Measurements from ENCODE around the gene RPL36. TPM values are rescaled to one million over a fixed set of nuclear protein-coding genes. Genes with fewer than 3 reads are reported as not detected.

Gene RPL36
- polyA plus RNA-seq, 2 donors = 1,315 to 1,592 TPM

GRCh38 chr19:5711713-5712161 is 21.6 kb downstream of the RPL36 start:
- H3K4me1 ChIP-seq (ENCODE audit: control insufficient read depth in 2 of 2, insufficient read depth in 2 of 2, low read length in 1 of 2) = no peaks in the 10 kb centered on the region
- WGBS, 2 donors = 82 to 90% methylated on average over 25 of the region's 25 CpGs
- peaks cover 23 to 41% of the 10 kb centered on the region in 2 donors for H3K36me3 ChIP-seq (ENCODE audit: control insufficient read depth in 2 of 2, insufficient read depth in 2 of 2, low read length in 1 of 2)
- H3K9me3 ChIP-seq (ENCODE audit: control insufficient read depth in 2 of 2, insufficient read depth in 1 of 2, low read depth in 1 of 2, low read length in 1 of 2) = no peaks in the 10 kb centered on the region
- no peaks in the 10 kb centered on the region for H3K27me3 ChIP-seq (ENCODE audit: control insufficient read depth in 1 of 2, insufficient read depth in 2 of 2, low read length in 2 of 2)
- H3K4me3 ChIP-seq (ENCODE audit: low read depth in 1 of 2, low read length in 2 of 2) = no peak overlapping the region
- H3K27ac ChIP-seq (ENCODE audit: low read depth in 2 of 2, low read length in 1 of 2) = no peak overlapping the region

DNA sequence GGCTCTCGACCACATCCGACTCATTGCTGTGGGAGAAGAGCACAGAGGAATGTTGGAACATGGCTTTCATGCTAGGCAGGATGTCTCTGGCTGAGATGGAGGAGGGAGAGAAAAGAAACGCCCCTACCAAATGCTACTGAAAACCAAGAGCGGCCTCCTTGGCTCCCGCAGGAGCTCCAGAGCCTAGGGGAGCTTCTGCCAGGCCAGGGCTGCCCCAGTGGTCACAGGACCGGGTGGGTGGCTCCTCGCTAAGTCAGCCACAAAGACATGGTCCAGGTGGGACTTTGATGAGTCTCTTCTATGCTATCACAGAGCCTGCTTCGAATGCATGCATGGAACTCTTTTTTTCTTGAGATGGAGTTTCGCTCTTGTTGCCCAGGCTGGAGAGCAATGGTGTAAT is 23.1 kb downstream of the RPL36 start:
- Histone ChIP-seq H3K4me1 (ENCODE audit: control insufficient read depth in 2 of 2, insufficient read depth in 2 of 2, low read length in 1 of 2) (peaks cover 0 to 2% of the 10 kb centered on the region in 2 donors), H3K9me3 (ENCODE audit: control insufficient read depth in 2 of 2, insufficient read depth in 1 of 2, low read depth in 1 of 2, low read length in 1 of 2) (no peaks in the 10 kb centered on the region), H3K27me3 (ENCODE audit: control insufficient read depth in 1 of 2, insufficient read depth in 2 of 2, low read length in 2 of 2) (no peaks in the 10 kb centered on the region), H3K27ac (ENCODE audit: low read depth in 2 of 2, low read length in 1 of 2) (no peak overlapping the region), H3K4me3 (ENCODE audit: low read depth in 1 of 2, low read length in 2 of 2) (no peak overlapping the region), H3K36me3 (ENCODE audit: control insufficient read depth in 2 of 2, insufficient read depth in 2 of 2, low read length in 1 of 2) (peaks cover 19 to 27% of the 10 kb centered on the region in 2 donors)
- WGBS, 2 donors = 94% methylated on average over 9 of the region's 9 CpGs

DNA sequence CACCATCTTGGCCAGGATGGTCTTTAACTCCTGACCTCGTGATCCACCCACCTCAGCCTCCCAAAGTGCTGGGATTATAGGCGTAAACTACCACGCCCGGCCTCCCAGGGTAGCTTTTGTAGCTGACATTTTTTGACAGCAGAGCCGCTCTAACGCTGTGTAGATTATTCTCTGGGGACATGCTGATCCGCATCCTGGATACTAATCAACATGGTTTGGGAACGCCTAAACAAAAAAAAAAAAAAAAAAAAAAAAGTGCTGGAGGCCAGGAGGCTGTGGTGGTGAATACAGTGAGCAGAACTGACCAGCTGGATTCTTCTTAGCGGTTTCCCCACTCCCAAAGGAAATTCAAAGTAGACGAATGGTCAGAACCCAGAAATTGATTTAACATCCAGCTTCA is 24.7 kb downstream of the RPL36 start:
- no peaks in the 10 kb centered on the region for H3K9me3 ChIP-seq (ENCODE audit: control insufficient read depth in 2 of 2, insufficient read depth in 1 of 2, low read depth in 1 of 2, low read length in 1 of 2)
- no peaks in the 10 kb centered on the region for H3K27me3 ChIP-seq (ENCODE audit: control insufficient read depth in 1 of 2, insufficient read depth in 2 of 2, low read length in 2 of 2)
- WGBS, 2 donors = 75 to 87% methylated on average over 10 of the region's 10 CpGs
- H3K27ac ChIP-seq (ENCODE audit: low read depth in 2 of 2, low read length in 1 of 2) = no peak overlapping the region
- H3K4me1 ChIP-seq (ENCODE audit: control insufficient read depth in 2 of 2, insufficient read depth in 2 of 2, low read length in 1 of 2) = peaks cover 2 to 4% of the 10 kb centered on the region in 2 donors
- H3K4me3 ChIP-seq (ENCODE audit: low read depth in 1 of 2, low read length in 2 of 2) = no peak overlapping the region
- H3K36me3 ChIP-seq (ENCODE audit: control insufficient read depth in 2 of 2, insufficient read depth in 2 of 2, low read length in 1 of 2) = peaks cover 19 to 23% of the 10 kb centered on the region in 2 donors

GRCh38 chr19:5717215-5717935 is 27.3 kb downstream of the RPL36 start:
- no peaks in the 10 kb centered on the region for H3K27me3 ChIP-seq (ENCODE audit: control insufficient read depth in 1 of 2, insufficient read depth in 2 of 2, low read length in 2 of 2)
- no peak overlapping the region for H3K4me3 ChIP-seq (ENCODE audit: low read depth in 1 of 2, low read length in 2 of 2)
- H3K4me1 ChIP-seq (ENCODE audit: control insufficient read depth in 2 of 2, insufficient read depth in 2 of 2, low read length in 1 of 2) = peaks cover 2 to 4% of the 10 kb centered on the region in 2 donors
- no peak overlapping the region for H3K27ac ChIP-seq (ENCODE audit: low read depth in 2 of 2, low read length in 1 of 2)
- H3K9me3 ChIP-seq (ENCODE audit: control insufficient read depth in 2 of 2, insufficient read depth in 1 of 2, low read depth in 1 of 2, low read length in 1 of 2) = no peaks in the 10 kb centered on the region
- peaks cover 8 to 10% of the 10 kb centered on the region in 2 donors for H3K36me3 ChIP-seq (ENCODE audit: control insufficient read depth in 2 of 2, insufficient read depth in 2 of 2, low read length in 1 of 2)
- 80% methylated on average over 8 of the region's 8 CpGs for WGBS, 2 donors

DNA sequence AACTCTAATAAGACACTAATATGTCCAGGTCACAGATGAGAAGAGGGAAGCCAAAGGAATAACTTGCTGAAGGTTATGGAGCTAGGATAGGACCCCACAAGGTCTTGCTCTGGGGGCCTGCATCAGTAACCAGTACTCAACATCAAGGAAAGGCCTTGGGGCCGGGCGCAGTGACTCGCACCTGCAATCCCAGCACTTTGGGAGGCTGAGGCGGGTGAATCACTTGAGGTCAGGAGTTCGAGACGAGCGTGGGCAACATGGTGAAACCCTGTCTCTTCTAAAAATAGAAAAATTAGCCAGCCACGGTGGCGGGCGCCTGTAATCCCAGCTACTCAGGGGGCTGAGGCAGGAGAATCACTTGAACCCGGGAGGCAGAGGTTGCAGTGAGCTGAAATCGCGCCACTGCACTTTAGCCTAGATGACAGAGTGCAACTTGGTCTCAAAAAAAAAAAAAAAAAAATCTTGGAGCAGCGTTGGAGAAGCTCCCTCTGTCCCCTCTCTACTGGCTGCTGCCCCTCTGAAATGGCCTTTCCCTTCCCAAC is 28.0 kb downstream of the RPL36 start:
- Histone ChIP-seq H3K9me3 (ENCODE audit: control insufficient read depth in 2 of 2, insufficient read depth in 1 of 2, low read depth in 1 of 2, low read length in 1 of 2) (no peaks in the 10 kb centered on the region), H3K4me1 (ENCODE audit: control insufficient read depth in 2 of 2, insufficient read depth in 2 of 2, low read length in 1 of 2) (peaks cover 2 to 4% of the 10 kb centered on the region in 2 donors), H3K27me3 (ENCODE audit: control insufficient read depth in 1 of 2, insufficient read depth in 2 of 2, low read length in 2 of 2) (no peaks in the 10 kb centered on the region), H3K36me3 (ENCODE audit: control insufficient read depth in 2 of 2, insufficient read depth in 2 of 2, low read length in 1 of 2) (peaks cover 3 to 7% of the 10 kb centered on the region in 2 donors), H3K4me3 (ENCODE audit: low read depth in 1 of 2, low read length in 2 of 2) (no peak overlapping the region), H3K27ac (ENCODE audit: low read depth in 2 of 2, low read length in 1 of 2) (no peak overlapping the region)
- WGBS, 2 donors = 57 to 62% methylated on average over 14 of the region's 14 CpGs

DNA sequence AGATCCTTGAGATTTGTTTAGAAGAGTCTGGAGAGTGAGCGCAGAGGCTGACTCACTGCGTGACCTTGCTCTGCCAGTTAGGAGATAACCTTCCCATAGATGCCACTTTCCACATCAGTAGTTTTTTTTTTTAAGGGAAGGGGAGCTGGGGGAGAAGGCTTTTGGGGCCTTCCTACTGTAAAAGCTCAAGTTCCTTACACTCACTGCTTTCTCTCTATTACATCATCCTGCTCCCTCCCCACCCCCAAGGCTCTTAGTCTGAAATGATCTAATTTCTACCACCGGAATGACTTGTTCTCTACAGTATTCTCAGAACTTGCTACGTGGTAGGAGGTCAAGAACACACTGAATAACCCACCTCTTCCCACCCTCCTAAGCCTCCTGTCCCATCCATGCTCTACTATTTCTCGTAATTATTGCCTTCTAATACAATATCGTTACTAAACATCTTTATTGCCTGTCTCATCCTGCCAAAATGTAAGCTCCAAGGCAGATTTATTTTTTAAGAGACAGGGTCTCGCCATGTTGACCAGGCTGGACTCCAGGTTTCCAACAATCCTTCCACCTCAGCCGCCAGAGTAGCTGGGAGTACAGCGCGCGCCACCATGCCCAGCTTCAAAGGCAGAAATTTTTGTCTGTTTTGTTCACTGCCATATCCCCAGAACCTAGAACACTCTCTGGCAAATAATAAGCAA is 28.6 kb downstream of the RPL36 start:
- peak overlapping the region; percentile 83 to 87 for H3K4me3 ChIP-seq (ENCODE audit: low read depth in 1 of 2, low read length in 2 of 2)
- 22 to 24% methylated on average over 11 of the region's 11 CpGs for WGBS, 2 donors
- no peaks in the 10 kb centered on the region for H3K27me3 ChIP-seq (ENCODE audit: control insufficient read depth in 1 of 2, insufficient read depth in 2 of 2, low read length in 2 of 2)
- H3K9me3 ChIP-seq (ENCODE audit: control insufficient read depth in 2 of 2, insufficient read depth in 1 of 2, low read depth in 1 of 2, low read length in 1 of 2) = no peaks in the 10 kb centered on the region
- peaks cover 2 to 4% of the 10 kb centered on the region in 2 donors for H3K4me1 ChIP-seq (ENCODE audit: control insufficient read depth in 2 of 2, insufficient read depth in 2 of 2, low read length in 1 of 2)
- peaks cover under 1 to 4% of the 10 kb centered on the region in 2 donors for H3K36me3 ChIP-seq (ENCODE audit: control insufficient read depth in 2 of 2, insufficient read depth in 2 of 2, low read length in 1 of 2)
- peak overlapping the region; percentile 92 to 93 for H3K27ac ChIP-seq (ENCODE audit: low read depth in 2 of 2, low read length in 1 of 2)

- WGBS, 2 donors = 0 to 1% methylated on average over 50 to 58 of the region's 58 CpGs
- Histone ChIP-seq H3K36me3 (ENCODE audit: control insufficient read depth in 2 of 2, insufficient read depth in 2 of 2, low read length in 1 of 2) (no peaks in the 10 kb centered on the region), H3K9me3 (ENCODE audit: control insufficient read depth in 2 of 2, insufficient read depth in 1 of 2, low read depth in 1 of 2, low read length in 1 of 2) (no peaks in the 10 kb centered on the region), H3K27ac (ENCODE audit: low read depth in 2 of 2, low read length in 1 of 2) (peak overlapping the region; percentile 92 to 93), H3K4me1 (ENCODE audit: control insufficient read depth in 2 of 2, insufficient read depth in 2 of 2, low read length in 1 of 2) (peaks cover 2 to 4% of the 10 kb centered on the region in 2 donors), H3K4me3 (ENCODE audit: low read depth in 1 of 2, low read length in 2 of 2) (peak overlapping the region; percentile 83 to 87), H3K27me3 (ENCODE audit: control insufficient read depth in 1 of 2, insufficient read depth in 2 of 2, low read length in 2 of 2) (no peaks in the 10 kb centered on the region)
These were observed 29.3 kb downstream of the RPL36 start for GRCh38 chr19:5719274-5719960.

GRCh38 chr19:5719961-5720790 is 30.1 kb downstream of the RPL36 start, which contains the start of the genes CATSPERD and LONP1:
TSS of gene CATSPERD (plus strand) at chr19:5720637. CDS start at chr19:5720738, 101 bp downstream.
TSS of gene LONP1 (minus strand) at chr19:5720146. CDS start at chr19:5720132, 14 bp downstream.
- H3K36me3 ChIP-seq (ENCODE audit: control insufficient read depth in 2 of 2, insufficient read depth in 2 of 2, low read length in 1 of 2) = no peaks in the 10 kb centered on the region
- peaks cover 2 to 4% of the 10 kb centered on the region in 2 donors for H3K4me1 ChIP-seq (ENCODE audit: control insufficient read depth in 2 of 2, insufficient read depth in 2 of 2, low read length in 1 of 2)
- WGBS, 2 donors = 0% methylated on average over 83 to 90 of the region's 90 CpGs
- H3K27ac ChIP-seq (ENCODE audit: low read depth in 2 of 2, low read length in 1 of 2) = peak within 1 kb of the TSS; percentile 92 to 93
- H3K27me3 ChIP-seq (ENCODE audit: control insufficient read depth in 1 of 2, insufficient read depth in 2 of 2, low read length in 2 of 2) = no peaks in the 10 kb centered on the region
- peak within 1 kb of the TSS; percentile 83 to 87 for H3K4me3 ChIP-seq (ENCODE audit: low read depth in 1 of 2, low read length in 2 of 2)
- H3K9me3 ChIP-seq (ENCODE audit: control insufficient read depth in 2 of 2, insufficient read depth in 1 of 2, low read depth in 1 of 2, low read length in 1 of 2) = no peaks in the 10 kb centered on the region
